Duodenal mucosa (tissue), 2 donors: ENCODE data around the gene CCDC188.

Experiments
- H3K27ac ChIP-seq: one replicate; pipeline ENCODE4 v1.7.0; 2013; ENCODE audit warnings: low read depth, low read length
- H3K27me3 ChIP-seq, 2 donors: one replicate each; pipeline ENCODE4 v1.7.0; 2013; ENCODE audit warnings: low read length in 2 of 2, control low read depth in 1 of 2; ENCODE audit not compliant: insufficient read depth in 2 of 2, control insufficient read depth in 1 of 2
- H3K36me3 ChIP-seq, 2 donors: one replicate each; pipeline ENCODE4 v1.7.0; 2013; ENCODE audit warnings: low read length in 2 of 2, control low read depth in 1 of 2; ENCODE audit not compliant: insufficient read depth in 2 of 2, control insufficient read depth in 1 of 2
- H3K4me1 ChIP-seq, 2 donors: one replicate each; pipeline ENCODE4 v1.7.0; 2013; ENCODE audit warnings: low read length in 2 of 2, control low read depth in 1 of 2; ENCODE audit not compliant: insufficient read depth in 2 of 2, control insufficient read depth in 1 of 2
- H3K4me3 ChIP-seq, 2 donors: one replicate each; pipeline ENCODE4 v1.7.0; 2013; ENCODE audit warnings: low read length in 2 of 2, low read depth in 1 of 2
- H3K9ac ChIP-seq, 2 donors: one replicate each; pipeline ENCODE4 v1.7.0; 2013; ENCODE audit warnings: low read length in 2 of 2, low read depth in 1 of 2
- H3K9me3 ChIP-seq, 2 donors: one replicate each; pipeline ENCODE4 v1.7.0; 2013; ENCODE audit warnings: low read length in 2 of 2, control low read depth in 1 of 2; ENCODE audit not compliant: control insufficient read depth in 1 of 2

CCDC188 gene

DNA sequence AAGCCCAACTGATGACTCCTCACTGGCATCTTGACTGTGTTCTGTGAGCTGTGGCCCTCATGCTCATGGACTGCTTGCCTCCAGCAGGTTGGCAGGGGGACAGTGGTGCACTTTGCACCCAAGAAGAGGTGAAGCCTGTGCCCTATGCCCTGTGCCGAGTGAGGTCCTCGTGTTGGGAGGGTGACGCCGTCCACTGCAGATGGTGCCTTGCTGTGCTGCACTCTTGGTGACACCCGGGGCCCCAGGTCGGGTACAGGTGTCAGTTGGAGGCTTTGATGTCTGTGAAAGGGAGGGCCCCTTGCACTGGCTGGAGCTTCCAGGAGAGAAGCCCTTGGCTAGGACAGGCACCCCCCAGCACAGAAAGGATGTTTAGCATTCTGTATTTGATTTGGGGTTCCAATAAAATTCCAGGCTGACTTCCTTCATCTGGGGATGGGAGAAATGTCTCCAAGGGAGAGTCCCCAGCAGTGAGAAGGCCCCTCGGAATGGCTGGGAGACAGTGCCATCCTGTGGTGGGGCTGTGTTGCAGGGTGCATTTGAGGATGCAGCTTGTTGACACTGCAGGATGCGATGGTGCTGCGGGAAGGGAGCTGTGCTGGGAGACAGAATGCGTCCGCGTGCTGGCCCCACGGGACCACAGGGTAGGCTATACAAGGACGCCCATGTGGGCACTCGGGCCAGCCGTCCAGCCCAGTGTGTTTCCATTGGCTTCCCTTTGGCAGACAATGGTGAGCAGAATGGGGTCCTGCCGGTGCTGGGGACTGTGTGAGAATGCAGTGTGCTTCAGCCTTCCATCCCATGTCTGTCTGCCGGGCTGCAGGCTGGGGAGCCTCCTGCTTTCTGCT, 21.7 kb downstream of the CCDC188 start:
- no peak overlapping the region for H3K27ac ChIP-seq
- no peak overlapping the region for H3K4me3 ChIP-seq
- H3K9me3 ChIP-seq, result no peaks in the 10 kb centered on the region
- H3K4me1 ChIP-seq, result peaks cover 7 to 32% of the 10 kb centered on the region in 2 donors
- no peaks in the 10 kb centered on the region for H3K27me3 ChIP-seq
- H3K36me3 ChIP-seq, result peaks cover 21 to 34% of the 10 kb centered on the region in 2 donors
- H3K9ac ChIP-seq, result no peak overlapping the region

DNA sequence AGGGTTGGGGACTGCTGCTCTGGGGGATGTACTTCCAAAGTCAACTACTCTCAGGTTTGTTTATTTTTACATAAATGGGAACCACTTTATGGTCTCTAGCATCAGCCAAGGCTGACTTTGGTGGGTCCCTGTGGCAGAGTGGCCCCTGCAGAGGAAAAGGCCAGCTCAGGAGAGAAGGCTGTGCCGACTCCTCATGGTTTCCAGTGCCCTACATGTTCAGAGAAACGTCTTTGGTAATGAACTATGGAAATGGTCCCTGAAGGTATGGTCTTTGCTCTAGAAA, 22.3 kb downstream of the CCDC188 start:
- H3K9me3 ChIP-seq, result no peaks in the 10 kb centered on the region
- no peak overlapping the region for H3K9ac ChIP-seq
- peaks cover 7 to 32% of the 10 kb centered on the region in 2 donors for H3K4me1 ChIP-seq
- H3K27ac ChIP-seq, result no peak overlapping the region
- peaks cover 26 to 40% of the 10 kb centered on the region in 2 donors for H3K36me3 ChIP-seq
- H3K27me3 ChIP-seq, result no peaks in the 10 kb centered on the region
- no peak overlapping the region for H3K4me3 ChIP-seq

DNA sequence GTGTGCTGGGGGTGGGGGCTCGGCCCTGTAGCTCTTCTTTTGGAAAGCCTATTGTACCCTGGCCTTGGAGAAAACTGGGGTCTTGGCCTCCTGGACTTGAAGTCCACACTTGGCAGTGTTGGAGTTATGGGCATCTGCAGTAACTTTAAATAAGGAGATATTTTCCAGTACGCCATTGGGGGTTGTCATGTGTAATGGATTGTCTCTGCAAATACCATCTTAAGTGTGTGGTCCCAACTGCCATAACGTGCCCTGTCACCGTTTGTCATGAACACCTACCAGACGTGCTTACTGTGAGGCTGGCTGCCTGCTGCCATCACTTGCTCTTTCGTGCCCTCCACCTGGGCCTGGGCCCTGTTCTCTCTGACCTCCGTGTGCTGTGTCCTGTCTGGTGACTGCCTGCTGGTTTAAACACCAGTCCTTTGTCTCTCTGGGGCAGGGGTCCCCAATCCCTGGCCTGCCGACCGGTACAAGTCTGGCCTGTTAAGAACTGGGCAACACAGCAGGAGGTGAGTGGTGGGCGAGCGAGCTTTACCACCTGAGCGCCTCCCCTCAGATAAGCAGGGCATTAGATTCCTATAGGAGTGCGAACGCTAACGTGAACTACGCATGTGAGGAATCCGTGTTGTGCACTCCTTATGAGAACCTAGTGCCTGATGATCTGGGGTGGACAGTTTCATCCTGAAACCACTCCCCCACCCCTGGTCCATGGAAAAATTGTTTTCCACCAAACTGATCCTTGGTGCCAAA, 22.8 kb downstream of the CCDC188 start:
- no peaks in the 10 kb centered on the region for H3K27me3 ChIP-seq
- H3K27ac ChIP-seq, result no peak overlapping the region
- H3K4me3 ChIP-seq, result no peak overlapping the region
- peaks cover 7 to 31% of the 10 kb centered on the region in 2 donors for H3K4me1 ChIP-seq
- H3K9me3 ChIP-seq, result no peaks in the 10 kb centered on the region
- no peak overlapping the region for H3K9ac ChIP-seq
- H3K36me3 ChIP-seq, result peaks cover 29 to 42% of the 10 kb centered on the region in 2 donors

DNA sequence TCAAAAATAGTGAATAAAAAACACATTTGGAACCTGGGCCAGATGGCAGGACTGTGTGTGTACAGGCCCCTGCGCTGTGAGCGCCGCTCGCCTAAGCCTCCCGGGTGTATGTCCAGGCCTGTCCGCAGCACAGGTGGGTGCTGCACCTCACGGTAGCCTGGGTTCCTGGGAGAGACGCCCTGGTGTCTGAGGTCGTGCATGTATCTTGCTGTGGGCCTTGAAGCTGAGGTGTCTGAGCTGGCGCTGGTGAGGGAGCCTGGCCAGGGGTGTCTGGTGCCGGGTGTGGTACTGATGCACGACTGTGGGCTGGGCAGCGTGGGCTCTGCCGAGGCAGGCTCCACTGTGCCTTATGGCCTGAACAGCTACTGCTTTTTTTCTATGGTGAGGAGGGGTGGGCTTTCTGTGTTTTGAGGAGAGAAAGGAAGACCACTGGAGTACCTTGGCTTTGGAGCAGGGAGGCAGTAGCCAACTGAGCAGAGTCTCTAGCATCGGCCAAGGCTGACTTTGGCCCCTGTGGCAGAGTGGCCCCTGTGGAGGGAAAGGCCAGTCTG, 23.5 kb downstream of the CCDC188 start:
- Histone ChIP-seq H3K36me3 (peaks cover 30 to 44% of the 10 kb centered on the region in 2 donors), H3K27ac (no peak overlapping the region), H3K4me1 (peaks cover 1 to 25% of the 10 kb centered on the region in 2 donors), H3K9ac (no peak overlapping the region), H3K4me3 (no peak overlapping the region), H3K9me3 (no peaks in the 10 kb centered on the region), H3K27me3 (no peaks in the 10 kb centered on the region)

DNA sequence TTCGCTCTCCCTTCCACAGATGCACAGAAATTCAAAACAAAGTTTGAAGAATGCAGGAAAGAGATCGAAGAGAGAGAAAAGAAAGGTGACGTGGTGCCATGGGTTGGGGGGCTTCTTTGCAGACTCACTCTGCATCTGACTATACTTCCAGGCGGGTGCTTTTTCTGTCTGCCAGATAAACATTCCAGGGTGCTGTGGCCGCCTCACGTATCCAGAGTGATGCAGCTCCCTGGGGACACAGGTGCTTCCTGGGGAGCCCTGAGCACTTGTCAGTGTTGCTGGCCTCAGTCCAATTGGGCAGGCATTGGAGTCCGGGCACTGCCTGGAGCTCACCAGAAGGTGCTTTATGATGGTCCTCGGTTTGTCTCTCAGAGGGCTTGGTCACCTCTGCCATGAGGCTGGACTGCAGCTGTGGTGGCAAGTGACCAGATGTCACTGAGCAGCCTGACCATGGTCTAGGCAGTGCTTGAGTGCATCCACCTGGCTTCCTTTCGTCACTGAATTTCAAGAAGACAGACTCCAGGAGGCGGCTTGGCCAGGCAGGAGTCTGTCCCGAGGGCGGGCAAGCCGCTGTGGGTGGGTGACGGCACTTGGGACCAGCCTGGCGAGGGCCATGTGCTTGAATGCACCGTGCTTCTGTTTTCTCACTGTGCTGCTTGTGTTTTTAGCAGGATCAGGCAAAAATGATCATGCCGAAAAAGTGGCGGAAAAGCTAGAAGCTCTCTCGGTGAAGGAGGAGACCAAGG, 24.4 kb downstream of the CCDC188 start:
- Histone ChIP-seq H3K9me3 (no peaks in the 10 kb centered on the region), H3K4me3 (no peak overlapping the region), H3K9ac (no peak overlapping the region), H3K27ac (no peak overlapping the region), H3K27me3 (no peaks in the 10 kb centered on the region), H3K4me1 (peaks cover 0 to 21% of the 10 kb centered on the region in 2 donors), H3K36me3 (peaks cover 35 to 53% of the 10 kb centered on the region in 2 donors)

DNA sequence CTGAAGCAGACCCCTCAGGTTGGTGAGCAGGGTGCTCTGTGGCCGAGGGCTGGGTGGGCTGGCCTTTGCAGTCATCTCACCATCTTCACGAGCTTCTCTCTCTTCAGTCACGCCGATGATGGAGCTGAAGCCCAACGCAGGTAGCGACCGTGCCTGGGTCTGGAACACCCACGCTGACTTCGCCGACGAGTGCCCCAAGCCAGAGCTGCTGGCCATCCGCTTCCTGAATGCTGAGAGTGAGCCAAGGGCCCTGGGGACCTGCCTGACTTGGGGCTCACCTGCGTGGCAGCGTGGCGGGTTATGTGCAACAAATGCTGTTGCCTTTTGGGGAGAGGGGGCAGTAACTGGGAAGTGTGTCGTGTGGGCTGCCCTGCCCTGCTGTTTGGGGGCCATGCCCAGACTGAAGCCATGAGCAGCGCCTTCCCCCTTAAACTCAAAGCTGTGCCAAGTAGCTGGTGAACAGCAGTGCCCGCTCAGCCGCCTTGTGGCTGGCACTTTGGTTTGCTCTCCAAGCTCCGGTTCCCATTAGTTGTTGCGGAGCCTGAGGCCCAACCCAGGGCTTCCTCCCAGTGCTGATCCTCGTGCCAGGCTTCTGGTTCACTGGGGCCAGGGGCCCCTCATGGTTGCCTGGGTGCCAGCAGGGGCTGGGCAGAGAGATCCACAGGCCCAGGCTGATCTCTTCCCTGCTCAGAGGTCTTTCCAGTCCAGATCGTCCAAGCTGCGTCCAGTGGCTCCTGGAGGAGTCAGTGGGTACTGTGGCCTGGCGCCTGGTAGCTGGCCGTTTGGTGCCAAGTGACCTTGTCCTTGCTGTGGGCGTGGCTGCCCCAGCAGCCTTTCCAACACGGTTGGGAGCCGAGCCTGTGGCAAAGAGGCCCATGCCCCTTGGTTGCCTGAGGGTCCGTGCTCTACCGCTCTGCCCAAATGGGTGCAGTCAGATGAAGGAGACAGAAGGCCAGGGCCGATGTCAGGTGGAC, 25.4 kb downstream of the CCDC188 start:
- Histone ChIP-seq H3K27me3 (no peaks in the 10 kb centered on the region), H3K9ac (no peak overlapping the region), H3K4me1 (peaks cover 0 to 18% of the 10 kb centered on the region in 2 donors), H3K36me3 (peaks cover 38 to 59% of the 10 kb centered on the region in 2 donors), H3K9me3 (no peaks in the 10 kb centered on the region), H3K27ac (no peak overlapping the region), H3K4me3 (no peak overlapping the region)

DNA sequence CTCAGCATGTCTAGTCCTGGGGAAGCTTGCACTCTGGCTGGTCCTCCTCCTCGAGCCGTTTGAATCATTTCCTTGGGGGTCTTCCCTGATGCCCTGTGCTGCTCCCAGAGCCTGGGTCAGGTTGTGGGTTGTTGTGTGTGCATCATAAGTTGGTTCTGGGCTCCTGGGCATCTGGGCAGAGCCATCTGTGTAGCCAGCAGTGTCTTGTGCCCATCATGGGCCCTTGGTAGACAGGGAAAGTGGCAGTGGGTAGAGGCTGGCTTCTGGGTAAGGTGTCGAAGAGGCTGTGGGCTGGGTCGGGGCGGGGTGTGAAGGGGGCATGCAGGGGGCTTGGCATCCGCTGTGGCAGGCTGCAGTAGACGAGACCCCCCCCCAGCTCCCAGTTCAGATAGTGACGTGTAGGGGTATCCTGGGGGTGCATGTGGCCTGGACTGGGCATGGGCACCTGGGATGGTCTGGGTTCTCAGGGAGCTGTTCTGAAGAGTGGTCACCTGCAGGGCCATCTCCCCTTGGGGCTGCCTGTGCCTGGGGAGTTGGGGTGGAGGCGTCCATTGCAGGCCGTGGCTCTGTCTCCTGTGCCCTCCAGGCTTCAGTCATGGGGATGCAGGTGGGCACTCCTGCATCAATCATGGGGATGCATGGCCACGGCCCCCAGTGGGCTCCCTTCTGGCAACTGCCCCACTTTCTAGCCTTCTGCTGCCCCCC, 26.6 kb downstream of the CCDC188 start:
- H3K27me3 ChIP-seq, result no peaks in the 10 kb centered on the region
- H3K36me3 ChIP-seq, result peaks cover 46 to 71% of the 10 kb centered on the region in 2 donors
- H3K27ac ChIP-seq, result no peak overlapping the region
- H3K9me3 ChIP-seq, result no peaks in the 10 kb centered on the region
- no peak overlapping the region for H3K4me3 ChIP-seq
- H3K4me1 ChIP-seq, result peaks cover under 1 to 10% of the 10 kb centered on the region in 2 donors
- no peak overlapping the region for H3K9ac ChIP-seq

DNA sequence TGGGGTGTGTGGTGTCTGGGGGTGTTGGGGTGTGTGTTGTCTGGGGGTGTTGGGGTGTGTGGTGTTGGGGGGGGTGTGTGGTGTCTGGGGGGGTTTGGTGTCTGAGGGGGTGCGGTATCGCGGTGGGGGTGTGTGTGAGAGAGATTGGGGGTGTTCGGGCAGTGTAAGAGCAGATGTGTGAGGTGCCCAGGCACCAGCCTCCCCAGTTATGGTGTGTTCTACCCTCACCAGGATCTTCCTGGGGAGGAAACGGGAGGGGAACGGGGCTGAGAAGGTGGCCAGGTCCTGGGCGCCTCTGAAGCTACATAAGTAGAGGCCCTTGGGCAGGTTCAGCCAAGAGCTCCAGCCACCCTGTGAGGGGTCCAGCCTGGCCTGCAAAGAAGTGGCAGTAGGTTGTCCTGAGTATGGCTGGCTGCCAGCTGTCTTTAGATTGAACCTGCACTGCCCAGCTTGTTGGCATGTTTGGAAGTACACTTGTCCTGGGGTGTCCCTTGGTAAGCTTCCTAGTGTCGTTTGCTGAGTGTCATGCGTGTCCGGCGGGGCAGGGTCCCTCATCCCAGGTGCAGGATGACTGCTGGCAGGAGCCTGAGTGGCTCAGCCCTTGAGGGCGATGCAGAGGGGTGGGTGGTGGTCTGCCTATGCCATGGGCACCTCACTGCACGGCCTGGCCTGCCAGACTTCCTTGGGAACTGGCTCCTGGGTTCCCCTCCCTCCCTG, 27.3 kb downstream of the CCDC188 start:
- no peaks in the 10 kb centered on the region for H3K9me3 ChIP-seq
- peaks cover 46 to 73% of the 10 kb centered on the region in 2 donors for H3K36me3 ChIP-seq
- H3K4me1 ChIP-seq, result peaks cover 7 to 9% of the 10 kb centered on the region in 2 donors
- H3K27ac ChIP-seq, result no peak overlapping the region
- H3K9ac ChIP-seq, result no peak overlapping the region
- H3K27me3 ChIP-seq, result no peaks in the 10 kb centered on the region
- H3K4me3 ChIP-seq, result no peak overlapping the region
